NB4 (cell line): ENCODE results near the gene SBSN.

Experiments
- DNase-seq: peaks from one replicate; pipeline ENCODE4 v3.0.0; 2010; ENCODE audit warnings: low read depth
- H3K4me3 ChIP-seq: one replicate; pipeline ENCODE4 v1.5.1; 2011; ENCODE audit warnings: mild to moderate bottlenecking, low read depth, low read length, moderate library complexity
- CTCF ChIP-seq: IDR thresholded peaks from one replicate; pipeline ENCODE4 v1.5.1; 2012; ENCODE audit warnings: low read depth, low read length
- MYC ChIP-seq: IDR thresholded peaks from 2 replicates; pipeline ENCODE4 v1.6.1; 2011; ENCODE audit warnings: low read depth, low read length
- POLR2A ChIP-seq: IDR thresholded peaks from 2 replicates; pipeline ENCODE4 v1.6.1; 2011; ENCODE audit warnings: mild to moderate bottlenecking; ENCODE audit not compliant: insufficient read length; ENCODE audit errors: extremely low read depth
- TF ChIP-seq, protein P1 (sequence below): IDR thresholded peaks from 2 replicates; pipeline ENCODE4 v1.6.1; 2011; ENCODE audit warnings: low read depth, low read length

The SBSN gene

DNA sequence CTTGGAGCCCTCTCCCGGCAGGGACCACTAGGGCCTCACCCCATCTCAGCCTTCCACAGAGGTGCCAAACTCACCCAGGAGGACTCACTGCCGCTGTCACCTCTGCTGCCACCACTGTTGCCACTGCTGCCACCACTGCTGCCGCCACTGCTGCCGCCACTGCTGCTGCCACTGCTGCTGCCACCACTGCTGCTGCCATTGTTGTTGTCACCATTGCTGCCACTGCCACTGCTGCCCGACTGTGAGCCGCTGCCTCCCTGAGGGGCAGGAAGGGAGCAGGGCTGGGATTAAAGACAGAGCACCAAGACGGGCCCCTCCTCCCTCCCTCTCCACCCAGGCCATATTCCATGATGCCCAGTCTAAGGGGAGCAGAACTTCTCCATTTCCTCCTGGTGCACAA, 16.8 kb downstream of the SBSN start:
- DNase-seq, result no peak
- H3K4me3 ChIP-seq, result no peak overlapping the region
- TF ChIP-seq MYC, result no peak
- TF ChIP-seq, protein P1, sequence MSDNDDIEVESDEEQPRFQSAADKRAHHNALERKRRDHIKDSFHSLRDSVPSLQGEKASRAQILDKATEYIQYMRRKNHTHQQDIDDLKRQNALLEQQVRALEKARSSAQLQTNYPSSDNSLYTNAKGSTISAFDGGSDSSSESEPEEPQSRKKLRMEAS, result no peak
- no peak for TF ChIP-seq CTCF
- TF ChIP-seq POLR2A, result no peak

DNA sequence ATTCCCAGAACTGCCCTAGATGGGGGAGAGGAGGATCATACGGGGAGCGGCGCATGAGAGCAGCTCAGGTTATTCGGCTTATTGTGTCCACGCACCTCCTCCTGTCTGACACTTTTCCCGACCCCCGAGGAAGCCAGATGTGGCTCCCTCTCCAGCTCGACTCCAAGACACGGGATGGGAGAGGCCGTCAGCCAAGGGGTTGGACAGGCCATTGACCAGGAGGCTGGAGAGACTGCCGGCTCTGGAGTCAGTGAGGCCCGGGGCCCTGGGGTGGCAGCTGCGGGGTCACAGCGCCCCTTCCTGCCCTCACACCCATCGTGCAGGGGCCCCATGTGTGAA, 17.5 kb downstream of the SBSN start:
- no peak overlapping the region for H3K4me3 ChIP-seq
- no peak for DNase-seq
- TF ChIP-seq CTCF (no peak), MYC (no peak), POLR2A (no peak)
- TF ChIP-seq, protein P1, result no peak

- no peak for TF ChIP-seq MYC
- TF ChIP-seq CTCF, result peak; percentile 67
- no peak overlapping the region for H3K4me3 ChIP-seq
- peak; percentile 28 for DNase-seq
These were observed 18.1 kb downstream of the SBSN start for GRCh38 chr19:35509861-35510625.

DNA sequence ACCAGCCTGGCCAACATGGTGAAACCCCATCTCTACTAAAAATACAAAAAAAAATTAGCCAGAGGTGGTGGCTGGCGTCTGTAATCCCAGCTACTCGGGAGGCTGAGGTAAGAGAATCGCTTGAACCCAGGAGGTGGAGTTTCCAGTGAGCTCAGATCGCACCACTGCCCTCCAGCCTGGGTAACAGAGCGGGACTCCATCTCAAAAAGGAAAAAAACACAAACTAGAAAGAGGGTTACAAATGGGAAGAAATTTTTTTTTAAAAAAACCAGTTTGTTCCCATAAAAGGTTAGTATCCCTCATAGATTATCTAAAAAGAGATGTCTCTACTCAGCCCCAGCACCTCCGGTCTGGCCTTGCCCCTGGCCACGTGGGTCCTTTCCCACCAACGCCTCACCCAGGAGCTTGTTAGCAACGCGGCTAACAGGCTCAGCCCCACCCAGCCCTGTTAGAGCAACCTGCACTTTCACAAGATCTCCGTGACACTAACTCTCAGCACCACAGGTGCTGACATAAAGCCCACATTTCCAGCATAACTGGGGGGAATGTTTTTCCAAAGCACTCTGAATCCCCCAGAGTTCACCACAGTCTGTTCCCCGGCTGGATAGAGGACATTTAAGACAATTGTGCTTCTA, 19.0 kb downstream of the SBSN start:
- DNase-seq, result no peak
- H3K4me3 ChIP-seq, result no peak overlapping the region
- TF ChIP-seq CTCF (no peak), POLR2A (no peak)
- TF ChIP-seq, protein P1, result no peak

- no peak for TF ChIP-seq MYC
- TF ChIP-seq POLR2A, result no peak
- no peak for TF ChIP-seq CTCF
- TF ChIP-seq, protein P1, result no peak
- H3K4me3 ChIP-seq, result no peak overlapping the region
- no peak for DNase-seq
These were observed 20.0 kb downstream of the SBSN start for GRCh38 chr19:35508129-35508528.

DNA sequence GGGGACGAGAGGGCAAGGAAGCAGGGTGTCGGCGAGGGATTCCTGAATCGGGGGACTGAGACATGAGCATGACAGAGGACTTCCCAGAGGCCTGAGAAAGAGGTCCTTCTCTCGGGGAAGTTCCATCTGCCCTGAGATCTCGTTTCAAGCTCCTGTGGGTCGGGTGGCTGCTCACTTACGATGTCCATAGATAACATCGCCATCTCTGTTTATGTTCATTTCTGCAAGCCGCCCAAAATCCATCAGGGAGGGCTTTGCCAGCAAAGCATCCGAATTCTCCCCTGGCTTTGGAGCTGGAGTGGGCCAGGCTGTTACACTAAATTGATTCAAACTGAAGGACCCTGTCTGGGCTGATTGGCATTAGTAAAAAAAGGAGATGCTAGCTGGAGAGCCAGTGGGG, 20.6 kb downstream of the SBSN start:
- no peak overlapping the region for H3K4me3 ChIP-seq
- no peak for DNase-seq
- TF ChIP-seq CTCF, result no peak
- TF ChIP-seq MYC, result no peak
- TF ChIP-seq, protein P1, result no peak
- no peak for TF ChIP-seq POLR2A
